OCI-LY1 (cell line): ENCODE data around the gene PARD3.

Source experiments
- EZH2 ChIP-seq: fragments of 200-600 bp; sonication (generic), shearing (Covaris generic); IDR thresholded peaks from 2 replicates; pipeline ENCODE4 v1.8.0; 2017; ENCODE audit warnings: borderline replicate concordance, mixed run types, mild to moderate bottlenecking, antibody characterized with exemption, low read length, moderate library complexity, mixed read lengths
- TF ChIP-seq, protein P1 (sequence below): fragments of 200-600 bp; sonication (generic), shearing (Covaris generic); IDR thresholded peaks from 2 replicates; pipeline ENCODE4 v1.5.1; 2017; ENCODE audit warnings: mild to moderate bottlenecking, antibody characterized with exemption, low read length, moderate library complexity, mixed read lengths

DNA sequence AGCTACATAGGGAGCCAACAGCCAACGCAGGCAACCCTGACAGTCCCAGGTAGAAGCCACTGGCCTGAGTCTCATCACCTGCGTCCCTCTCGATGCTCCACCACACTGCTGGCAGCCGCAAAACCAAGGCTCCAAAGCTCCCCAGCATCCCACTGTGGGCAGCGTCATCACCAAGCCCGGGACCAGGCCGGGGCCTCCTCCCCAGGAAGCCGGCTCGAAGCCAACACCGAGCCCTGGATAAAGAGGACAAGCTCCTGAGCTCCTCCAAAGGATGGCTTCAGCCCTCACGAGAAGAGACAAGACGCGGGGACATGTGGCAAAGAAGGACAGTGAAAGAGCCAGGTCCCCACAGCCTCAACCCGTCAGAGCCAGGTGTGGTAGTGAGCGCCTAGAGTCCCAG lies 23.9 kb downstream of the PARD3 start:
- TF ChIP-seq, protein P1, sequence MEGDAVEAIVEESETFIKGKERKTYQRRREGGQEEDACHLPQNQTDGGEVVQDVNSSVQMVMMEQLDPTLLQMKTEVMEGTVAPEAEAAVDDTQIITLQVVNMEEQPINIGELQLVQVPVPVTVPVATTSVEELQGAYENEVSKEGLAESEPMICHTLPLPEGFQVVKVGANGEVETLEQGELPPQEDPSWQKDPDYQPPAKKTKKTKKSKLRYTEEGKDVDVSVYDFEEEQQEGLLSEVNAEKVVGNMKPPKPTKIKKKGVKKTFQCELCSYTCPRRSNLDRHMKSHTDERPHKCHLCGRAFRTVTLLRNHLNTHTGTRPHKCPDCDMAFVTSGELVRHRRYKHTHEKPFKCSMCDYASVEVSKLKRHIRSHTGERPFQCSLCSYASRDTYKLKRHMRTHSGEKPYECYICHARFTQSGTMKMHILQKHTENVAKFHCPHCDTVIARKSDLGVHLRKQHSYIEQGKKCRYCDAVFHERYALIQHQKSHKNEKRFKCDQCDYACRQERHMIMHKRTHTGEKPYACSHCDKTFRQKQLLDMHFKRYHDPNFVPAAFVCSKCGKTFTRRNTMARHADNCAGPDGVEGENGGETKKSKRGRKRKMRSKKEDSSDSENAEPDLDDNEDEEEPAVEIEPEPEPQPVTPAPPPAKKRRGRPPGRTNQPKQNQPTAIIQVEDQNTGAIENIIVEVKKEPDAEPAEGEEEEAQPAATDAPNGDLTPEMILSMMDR, result no peak
- no peak for TF ChIP-seq EZH2
